Activated T-helper 17 cell treated with anti-CD3 and anti-CD28 coated beads, Interleukin-2, amount 50 U/mL, for 72 hours (primary cell): Measurements from ENCODE around the gene SLC12A9. TPM values are rescaled to one million over a fixed set of nuclear protein-coding genes. Genes with fewer than 3 reads are reported as not detected.

Experiments
- ATAC-seq: fragments of 150-1000 bp; cut with Tn5 transposase; replicated peaks from 2 replicates; pipeline ENCODE4 v1.10.0; 2021; ENCODE audit warnings: mild to moderate bottlenecking, moderate library complexity
- H3K27ac Mint-ChIP-seq: one replicate; pipeline ENCODE4 v1.8.0; 2022; ENCODE audit warnings: mixed read lengths
- H3K27me3 Mint-ChIP-seq: one replicate; pipeline ENCODE4 v1.8.0; 2022; ENCODE audit warnings: mixed read lengths
- H3K36me3 Mint-ChIP-seq: one replicate; pipeline ENCODE4 v1.8.0; 2022; ENCODE audit warnings: low read depth, mild to moderate bottlenecking, mixed read lengths
- H3K4me1 Mint-ChIP-seq: one replicate; pipeline ENCODE4 v1.8.0; 2022; ENCODE audit warnings: mixed read lengths
- H3K4me3 Mint-ChIP-seq: one replicate; pipeline ENCODE4 v1.8.0; 2022; ENCODE audit warnings: mild to moderate bottlenecking, mixed read lengths
- H3K9me3 Mint-ChIP-seq: one replicate; pipeline ENCODE4 v1.8.0; 2022; ENCODE audit warnings: mixed read lengths
- total RNA-seq, 2 donors: library from RNA; stranded (reverse); gene quantifications; one replicate each; pipeline ENCODE4 v1.2.3, GENCODE V29; 2022

The SLC12A9 gene
- total RNA-seq, 2 donors from 2014 or later = 15.7 to 30.1 TPM

- peaks cover 30% of the 10 kb centered on the region for H3K4me1 Mint-ChIP-seq
- H3K9me3 Mint-ChIP-seq = no peaks in the 10 kb centered on the region
- no peak for ATAC-seq
- peaks cover 31% of the 10 kb centered on the region for H3K36me3 Mint-ChIP-seq
- peak overlapping the region; percentile 9 for H3K27ac Mint-ChIP-seq
- peak overlapping the region; percentile 73 for H3K4me3 Mint-ChIP-seq
- H3K27me3 Mint-ChIP-seq = peaks cover 9% of the 10 kb centered on the region
These were observed 38.4 kb downstream of the SLC12A9 start for GRCh38 chr7:100890653-100891567.

- Mint-ChIP-seq H3K36me3 (peaks cover 28% of the 10 kb centered on the region), H3K27me3 (peaks cover 15% of the 10 kb centered on the region), H3K9me3 (no peaks in the 10 kb centered on the region), H3K4me3 (peak overlapping the region; percentile 73), H3K4me1 (peaks cover 31% of the 10 kb centered on the region), H3K27ac (no peak overlapping the region)
- ATAC-seq = no peak
These were observed 39.2 kb downstream of the SLC12A9 start for GRCh38 chr7:100891568-100892247.

GRCh38 chr7:100892364-100893317, 40.1 kb downstream of the SLC12A9 start:
- peaks cover 18% of the 10 kb centered on the region for H3K27me3 Mint-ChIP-seq
- no peak overlapping the region for H3K27ac Mint-ChIP-seq
- H3K9me3 Mint-ChIP-seq = no peaks in the 10 kb centered on the region
- H3K4me3 Mint-ChIP-seq = no peak overlapping the region
- H3K36me3 Mint-ChIP-seq = peaks cover 18% of the 10 kb centered on the region
- H3K4me1 Mint-ChIP-seq = peaks cover 22% of the 10 kb centered on the region
- ATAC-seq = no peak

- H3K4me3 Mint-ChIP-seq = peak overlapping the region; percentile 33
- ATAC-seq = no peak
- peaks cover 24% of the 10 kb centered on the region for H3K27me3 Mint-ChIP-seq
- peaks cover 15% of the 10 kb centered on the region for H3K4me1 Mint-ChIP-seq
- no peaks in the 10 kb centered on the region for H3K9me3 Mint-ChIP-seq
- H3K36me3 Mint-ChIP-seq = peaks cover 11% of the 10 kb centered on the region
- H3K27ac Mint-ChIP-seq = no peak overlapping the region
These were observed 40.9 kb downstream of the SLC12A9 start for GRCh38 chr7:100893318-100893895.

GRCh38 chr7:100893910-100894721, 41.6 kb downstream of the SLC12A9 start:
- no peaks in the 10 kb centered on the region for H3K9me3 Mint-ChIP-seq
- peaks cover 6% of the 10 kb centered on the region for H3K36me3 Mint-ChIP-seq
- H3K27me3 Mint-ChIP-seq = peaks cover 25% of the 10 kb centered on the region
- H3K27ac Mint-ChIP-seq = no peak overlapping the region
- H3K4me3 Mint-ChIP-seq = peak overlapping the region; percentile 33
- no peak for ATAC-seq
- H3K4me1 Mint-ChIP-seq = peaks cover 12% of the 10 kb centered on the region

- Mint-ChIP-seq H3K27me3 (peaks cover 25% of the 10 kb centered on the region), H3K9me3 (no peaks in the 10 kb centered on the region), H3K4me1 (peaks cover 11% of the 10 kb centered on the region), H3K36me3 (peaks cover 6% of the 10 kb centered on the region), H3K27ac (no peak overlapping the region), H3K4me3 (no peak overlapping the region)
- ATAC-seq = no peak
These were observed 42.6 kb downstream of the SLC12A9 start for GRCh38 chr7:100894860-100895700.

GRCh38 chr7:100895701-100895955, 43.1 kb downstream of the SLC12A9 start, which contains the start of gene ACHE:
TSS of gene ACHE (minus strand) at chr7:100895888. CDS start at chr7:100894232, 1,656 bp downstream.
- ATAC-seq = no peak
- peaks cover 6% of the 10 kb centered on the region for H3K36me3 Mint-ChIP-seq
- peaks cover 25% of the 10 kb centered on the region for H3K27me3 Mint-ChIP-seq
- no peak within 1 kb of the TSS for H3K27ac Mint-ChIP-seq
- H3K4me3 Mint-ChIP-seq = peak within 1 kb of the TSS; percentile 78
- no peaks in the 10 kb centered on the region for H3K9me3 Mint-ChIP-seq
- H3K4me1 Mint-ChIP-seq = peaks cover 6% of the 10 kb centered on the region

- Mint-ChIP-seq H3K36me3 (peaks cover 6% of the 10 kb centered on the region), H3K9me3 (no peaks in the 10 kb centered on the region), H3K4me3 (peak overlapping the region; percentile 78), H3K4me1 (peaks cover 5% of the 10 kb centered on the region), H3K27ac (no peak overlapping the region), H3K27me3 (peaks cover 30% of the 10 kb centered on the region)
- peak; percentile 28 for ATAC-seq
These were observed 43.6 kb downstream of the SLC12A9 start for GRCh38 chr7:100895956-100896731.

- peaks cover 5% of the 10 kb centered on the region for H3K4me1 Mint-ChIP-seq
- peaks cover 26% of the 10 kb centered on the region for H3K27me3 Mint-ChIP-seq
- ATAC-seq = peak; percentile 61
- H3K4me3 Mint-ChIP-seq = peak overlapping the region; percentile 78
- no peak overlapping the region for H3K27ac Mint-ChIP-seq
- H3K9me3 Mint-ChIP-seq = no peaks in the 10 kb centered on the region
- H3K36me3 Mint-ChIP-seq = peaks cover 6% of the 10 kb centered on the region
These were observed 44.5 kb downstream of the SLC12A9 start for GRCh38 chr7:100896732-100897608.

GRCh38 chr7:100897772-100898454, 45.4 kb downstream of the SLC12A9 start:
- Mint-ChIP-seq H3K27me3 (peaks cover 26% of the 10 kb centered on the region), H3K4me3 (peak overlapping the region; percentile 19), H3K4me1 (peaks cover 5% of the 10 kb centered on the region), H3K27ac (no peak overlapping the region), H3K9me3 (no peaks in the 10 kb centered on the region), H3K36me3 (peaks cover 6% of the 10 kb centered on the region)
- no peak for ATAC-seq

- Mint-ChIP-seq H3K27me3 (peaks cover 25% of the 10 kb centered on the region), H3K27ac (no peak overlapping the region), H3K4me1 (peaks cover 5% of the 10 kb centered on the region), H3K4me3 (no peak overlapping the region), H3K9me3 (no peaks in the 10 kb centered on the region), H3K36me3 (peaks cover 6% of the 10 kb centered on the region)
- ATAC-seq = no peak
These were observed 46.9 kb downstream of the SLC12A9 start for GRCh38 chr7:100899432-100899831.
